Cardiac muscle cell (in vitro differentiated cells and primary cell): ENCODE results near the gene DAB2IP. TPM values are rescaled to one million over a fixed set of nuclear protein-coding genes. Genes with fewer than 3 reads are reported as not detected.
"Not testable (repeated sequence)": the region's sequence is repeated elsewhere in the genome, so short reads cannot be mapped to it uniquely, and the experiment has no call there.

Source experiments
- DNase-seq, 2 donors: peaks; one replicate each; pipeline versions ENCODE4 v3.0.0 to v3.0.0-alpha.2; 2010 to 2017; ENCODE audit warnings: low read depth in 1 of 2, low spot score in 1 of 2
- H3K27ac ChIP-seq: fragments of 200-600 bp; sonication (generic); 2 replicates; pipeline ENCODE4 v1.5.1; 2016
- H3K27me3 ChIP-seq: fragments of 200-600 bp; sonication (generic); 2 replicates; pipeline ENCODE4 v1.6.0; 2016; ENCODE audit warnings: control low read depth
- H3K36me3 ChIP-seq: fragments of 200-600 bp; sonication (generic); 2 replicates; pipeline ENCODE4 v1.5.1; 2016; ENCODE audit warnings: control low read depth
- H3K4me1 ChIP-seq: fragments of 200-600 bp; sonication (generic); 2 replicates; pipeline ENCODE4 v1.8.1; 2017; ENCODE audit warnings: low read depth, mild to moderate bottlenecking, mixed run types
- H3K4me3 ChIP-seq: fragments of 200-600 bp; sonication (generic); 2 replicates; pipeline ENCODE4 v1.5.1; 2016; ENCODE audit warnings: mild to moderate bottlenecking
- H3K9me3 ChIP-seq: fragments of 200-600 bp; sonication (generic); 2 replicates; pipeline ENCODE4 v1.5.1; 2017; ENCODE audit warnings: low read depth, mild to moderate bottlenecking, control low read depth
- polyA plus RNA-seq: library from polyadenylated mRNA; unstranded; fragments of >200 nt; fragmentation: Nextera tagmentation; extraction: Ambion mirVana; gene quantifications from 2 replicates; pipeline ENCODE4 v1.2.1, GENCODE V29; 2016
- total RNA-seq: library from RNA; depleted of rRNA; stranded (reverse); fragments of >200 nt; gene quantifications from 2 replicates; pipeline ENCODE4 v1.2.3, GENCODE V29; 2016
- TF ChIP-seq, protein P1 (sequence below): IDR thresholded peaks from 2 replicates; pipeline ENCODE4 v1.5.1; 2012; ENCODE audit warnings: low read depth, mild to moderate bottlenecking, low read length

Gene DAB2IP
- total and polyA plus RNA-seq, 2 experiments from 2014 or later, result 25.7 to 105 TPM

DNA sequence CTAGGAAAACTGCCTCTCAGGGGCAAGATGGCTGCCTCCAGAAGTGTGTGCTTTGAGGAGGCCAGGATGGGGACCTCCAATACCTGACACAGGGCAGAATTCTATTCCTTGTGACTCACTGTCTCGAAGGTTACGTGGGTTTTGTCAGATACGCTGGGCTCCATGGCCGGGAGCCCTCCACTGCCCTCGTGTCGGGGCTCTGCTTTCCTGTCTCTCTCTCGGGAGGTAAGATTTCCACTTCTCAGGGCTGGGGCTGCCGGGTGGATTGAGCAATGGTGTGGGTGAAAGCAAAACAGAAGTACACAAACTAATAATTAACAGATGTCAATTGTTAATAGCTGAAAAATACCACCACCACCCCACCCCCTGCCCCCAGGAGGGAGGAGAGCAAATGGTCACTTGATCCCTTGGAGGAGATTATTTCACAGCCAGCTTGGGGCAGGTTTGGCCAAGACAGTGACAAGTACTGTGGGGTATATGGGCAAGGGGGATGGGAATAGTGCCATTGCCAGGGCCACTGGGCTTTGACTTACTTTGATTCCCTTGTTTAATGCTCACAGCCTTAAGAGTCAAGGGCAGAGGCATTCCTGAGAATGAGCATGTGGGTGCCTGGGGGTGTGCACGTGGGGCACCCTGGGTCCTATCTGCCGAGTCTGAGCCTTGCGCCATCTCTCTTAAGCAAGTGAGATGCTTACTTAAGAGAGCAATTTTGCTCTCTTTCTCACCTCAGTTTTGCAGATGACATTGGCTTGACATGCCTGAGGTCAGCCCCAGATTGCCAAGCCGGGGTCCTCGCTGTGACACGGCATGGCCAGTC lies 28.8 kb upstream of the DAB2IP start:
- peaks cover 12% of the 10 kb centered on the region for H3K4me1 ChIP-seq
- H3K4me3 ChIP-seq, result no peak overlapping the region
- peak overlapping the region; percentile 71 for H3K27ac ChIP-seq
- H3K9me3 ChIP-seq, result no peaks in the 10 kb centered on the region
- no peak for DNase-seq
- no peaks in the 10 kb centered on the region for H3K27me3 ChIP-seq
- TF ChIP-seq, protein P1, sequence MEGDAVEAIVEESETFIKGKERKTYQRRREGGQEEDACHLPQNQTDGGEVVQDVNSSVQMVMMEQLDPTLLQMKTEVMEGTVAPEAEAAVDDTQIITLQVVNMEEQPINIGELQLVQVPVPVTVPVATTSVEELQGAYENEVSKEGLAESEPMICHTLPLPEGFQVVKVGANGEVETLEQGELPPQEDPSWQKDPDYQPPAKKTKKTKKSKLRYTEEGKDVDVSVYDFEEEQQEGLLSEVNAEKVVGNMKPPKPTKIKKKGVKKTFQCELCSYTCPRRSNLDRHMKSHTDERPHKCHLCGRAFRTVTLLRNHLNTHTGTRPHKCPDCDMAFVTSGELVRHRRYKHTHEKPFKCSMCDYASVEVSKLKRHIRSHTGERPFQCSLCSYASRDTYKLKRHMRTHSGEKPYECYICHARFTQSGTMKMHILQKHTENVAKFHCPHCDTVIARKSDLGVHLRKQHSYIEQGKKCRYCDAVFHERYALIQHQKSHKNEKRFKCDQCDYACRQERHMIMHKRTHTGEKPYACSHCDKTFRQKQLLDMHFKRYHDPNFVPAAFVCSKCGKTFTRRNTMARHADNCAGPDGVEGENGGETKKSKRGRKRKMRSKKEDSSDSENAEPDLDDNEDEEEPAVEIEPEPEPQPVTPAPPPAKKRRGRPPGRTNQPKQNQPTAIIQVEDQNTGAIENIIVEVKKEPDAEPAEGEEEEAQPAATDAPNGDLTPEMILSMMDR, result no peak
- H3K36me3 ChIP-seq, result no peaks in the 10 kb centered on the region

DNA sequence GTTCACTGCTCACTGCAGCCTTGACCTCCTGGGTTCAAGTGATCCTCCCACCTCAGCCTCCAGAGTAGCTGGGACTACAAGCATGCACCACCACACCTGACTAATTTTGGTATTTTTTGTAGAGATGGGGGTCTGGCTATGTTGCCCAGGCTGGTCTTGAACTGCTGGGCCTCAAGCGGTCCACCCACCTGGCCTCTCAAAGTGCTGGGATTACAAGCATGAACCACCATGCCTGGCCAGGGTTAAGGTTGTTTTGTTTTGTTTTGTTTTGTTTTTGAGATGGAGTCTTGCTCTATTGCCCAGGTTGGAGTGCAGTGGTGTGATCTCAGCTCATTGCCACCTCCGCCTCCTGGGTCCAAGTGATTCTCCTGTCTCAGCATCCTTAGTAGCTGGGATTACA lies 28.0 kb upstream of the DAB2IP start:
- not testable (repeated sequence) for DNase-seq, H3K36me3 ChIP-seq, H3K9me3 ChIP-seq, H3K4me3 ChIP-seq, H3K27ac ChIP-seq, H3K27me3 ChIP-seq
- peaks cover 12% of the 10 kb centered on the region for H3K4me1 ChIP-seq

DNA sequence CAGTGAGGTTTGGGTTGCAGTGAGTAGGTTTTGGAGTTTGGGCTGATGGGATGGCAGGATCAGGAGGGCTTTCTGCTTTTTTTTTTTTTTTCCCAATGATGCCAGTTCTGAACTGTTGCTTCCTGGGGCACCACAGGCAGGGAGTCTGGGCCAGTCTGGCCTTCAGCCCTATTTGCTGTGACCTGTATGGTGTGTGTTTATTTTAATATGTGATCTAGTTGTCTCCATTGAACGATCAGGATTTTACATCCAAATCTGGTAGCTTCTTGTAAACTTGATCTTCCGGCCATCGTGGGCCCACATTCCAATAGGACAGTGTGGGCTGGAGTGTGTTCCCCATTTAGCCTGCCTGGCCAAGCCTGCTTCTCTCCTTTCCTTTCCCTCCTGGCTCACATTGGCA lies 25.8 kb upstream of the DAB2IP start:
- H3K4me3 ChIP-seq, result no peak overlapping the region
- TF ChIP-seq, protein P1, result no peak
- no peaks in the 10 kb centered on the region for H3K36me3 ChIP-seq
- no peaks in the 10 kb centered on the region for H3K27me3 ChIP-seq
- no peaks in the 10 kb centered on the region for H3K9me3 ChIP-seq
- H3K27ac ChIP-seq, result no peak overlapping the region
- peaks cover 12% of the 10 kb centered on the region for H3K4me1 ChIP-seq
- DNase-seq, result no peak

DNA sequence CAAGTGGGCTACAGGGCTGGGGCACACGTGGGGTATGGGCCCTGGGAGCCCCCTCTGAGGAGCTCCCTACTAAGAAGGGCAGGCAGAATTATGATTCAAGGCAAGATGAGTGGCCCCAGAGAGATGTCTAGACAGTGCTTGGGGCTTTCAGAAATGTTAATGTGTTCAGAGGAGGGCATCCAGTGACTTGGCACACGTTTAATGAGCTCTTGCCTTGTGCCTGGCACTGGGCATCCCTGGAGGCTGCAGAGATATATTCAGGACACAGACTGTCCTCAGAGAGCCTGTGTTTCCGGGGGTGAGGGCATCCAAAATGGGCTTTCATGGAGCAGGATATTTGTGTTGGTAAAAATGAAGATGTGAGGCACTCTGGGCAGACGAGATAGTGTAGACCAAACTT lies 25.4 kb upstream of the DAB2IP start:
- no peak overlapping the region for H3K4me3 ChIP-seq
- peaks cover 8% of the 10 kb centered on the region for H3K4me1 ChIP-seq
- H3K9me3 ChIP-seq, result no peaks in the 10 kb centered on the region
- H3K27me3 ChIP-seq, result no peaks in the 10 kb centered on the region
- no peak overlapping the region for H3K27ac ChIP-seq
- TF ChIP-seq, protein P1, result no peak
- H3K36me3 ChIP-seq, result no peaks in the 10 kb centered on the region
- no peak for DNase-seq

DNA sequence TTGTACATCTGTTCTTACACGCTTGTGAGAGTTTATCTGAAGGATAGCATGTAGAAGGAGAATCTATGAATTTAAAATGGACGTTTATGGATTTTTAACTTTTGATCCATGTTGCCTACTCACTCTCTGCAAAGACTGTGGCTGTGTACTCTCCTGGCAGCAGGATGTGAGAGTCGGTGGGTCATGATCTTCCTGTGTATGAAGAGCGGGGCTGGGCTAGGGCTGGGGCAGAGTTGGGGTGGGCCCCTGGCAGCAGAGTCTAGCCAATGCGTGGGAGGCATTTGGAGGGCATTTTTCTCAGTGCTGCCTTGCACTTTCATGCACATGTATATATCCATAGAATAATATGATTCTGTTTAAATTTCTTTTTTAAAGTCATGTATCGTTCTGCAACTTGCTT lies 24.0 kb upstream of the DAB2IP start:
- Histone ChIP-seq H3K36me3 (no peaks in the 10 kb centered on the region), H3K9me3 (no peaks in the 10 kb centered on the region), H3K4me3 (no peak overlapping the region), H3K27ac (peak overlapping the region; percentile 48), H3K27me3 (no peaks in the 10 kb centered on the region), H3K4me1 (peaks cover 6% of the 10 kb centered on the region)
- DNase-seq, result no peak
- TF ChIP-seq, protein P1, result no peak

DNA sequence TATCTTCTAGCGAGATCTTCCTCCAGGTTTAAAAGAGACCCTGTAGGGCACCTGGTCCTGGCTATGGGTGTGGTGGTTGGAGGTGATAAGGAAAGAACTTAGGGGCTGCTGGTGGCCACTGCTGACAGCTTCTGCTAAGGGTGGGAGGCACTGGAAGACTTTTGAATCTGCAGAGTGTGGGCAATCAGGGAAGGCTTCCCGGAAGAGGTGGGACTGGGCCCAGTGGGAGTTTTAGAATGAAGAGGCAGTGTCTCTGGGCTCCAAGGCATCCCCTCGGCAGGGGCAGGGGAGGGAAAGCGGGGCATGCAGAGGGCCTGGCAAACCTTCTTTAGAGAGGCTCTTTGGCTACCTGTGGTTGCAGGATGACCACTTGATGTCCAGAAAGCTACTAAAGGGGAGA lies 23.0 kb upstream of the DAB2IP start:
- no peaks in the 10 kb centered on the region for H3K36me3 ChIP-seq
- H3K27ac ChIP-seq, result no peak overlapping the region
- H3K27me3 ChIP-seq, result no peaks in the 10 kb centered on the region
- TF ChIP-seq, protein P1, result no peak
- H3K9me3 ChIP-seq, result no peaks in the 10 kb centered on the region
- DNase-seq, result no peak
- H3K4me1 ChIP-seq, result peaks cover 11% of the 10 kb centered on the region
- H3K4me3 ChIP-seq, result no peak overlapping the region
